ENCODE results near the gene LYG2.

DNA sequence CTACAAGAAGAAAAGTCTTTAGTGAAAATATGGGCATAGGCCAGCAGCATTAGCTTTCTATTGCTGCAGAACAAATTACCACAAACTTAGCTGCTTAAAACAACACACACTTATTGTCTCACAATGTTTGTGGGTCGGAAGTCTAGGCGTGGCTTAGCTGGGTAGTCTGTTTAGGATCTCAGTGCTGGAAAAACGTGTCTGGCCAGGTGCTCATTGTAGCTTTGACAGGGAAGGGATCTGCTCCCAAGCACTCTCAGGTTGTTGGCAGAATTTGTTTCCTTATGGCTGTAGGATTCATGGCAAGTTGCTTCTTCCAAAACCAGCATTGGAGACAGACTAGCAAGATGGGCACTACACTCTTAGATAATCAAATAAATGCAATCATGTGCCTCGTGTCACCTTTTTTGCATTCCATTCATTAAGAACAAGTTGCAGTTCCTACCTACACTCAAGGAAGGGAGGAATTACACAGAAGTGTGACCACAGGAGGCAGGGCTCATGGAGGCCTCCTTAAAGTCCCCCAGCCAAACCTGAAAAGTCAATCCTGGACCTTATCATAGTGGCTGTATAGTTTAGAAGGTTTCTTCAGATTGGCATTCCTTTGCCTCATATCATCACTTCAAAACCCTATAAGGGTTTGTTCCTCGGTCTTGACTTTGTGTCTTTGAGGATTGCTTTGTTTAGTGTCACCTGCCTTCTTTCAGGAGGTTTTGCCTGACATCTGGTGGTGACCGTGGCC lies 57.2 kb downstream of the LYG2 start:
- TF ChIP-seq CTCF (IDR thresholded peaks at IDR 0.05) (no peak), POLR2AphosphoS5 (IDR thresholded peaks at IDR 0.05) (no peak), EP300 (IDR thresholded peaks at IDR 0.05) (no peak), POLR2A (IDR thresholded peaks at IDR 0.05) (no peak)

All from stomach (tissue), 4 donors.